Measurements from ENCODE around the gene GABRG2.

Gene GABRG2

GRCh38 chr5:162193012-162193411 lies 125.4 kb downstream of the GABRG2 start:
- no peak for DNase-seq (ENCODE audit: low read depth)

GRCh38 chr5:162196351-162196750 lies 128.8 kb downstream of the GABRG2 start:
- no peak for DNase-seq (ENCODE audit: low read depth)

- no peak for DNase-seq (ENCODE audit: low read depth)
Measured at GRCh38 chr5:162202285-162202880, 134.8 kb downstream of the GABRG2 start.
